OCI-LY3 (cell line): ENCODE data around the gene MDH1B.
A peak's percentile ranks its signal among the peaks of the same experiment; 100 is the strongest.
"Not testable (repeated sequence)": the region's sequence is repeated elsewhere in the genome, so short reads cannot be mapped to it uniquely, and the experiment has no call there.

Source experiments
- H2AFZ ChIP-seq: fragments of 200-600, 300-600 bp; shearing (Covaris generic); 2 replicates; pipeline ENCODE4 v1.6.0; 2014; ENCODE audit warnings: antibody characterized with exemption, low read depth, low read length
- H3K27ac ChIP-seq: fragments of 200-600, 300-600 bp; sonication (generic); 2 replicates; pipeline ENCODE4 v1.5.1; 2014; ENCODE audit warnings: mild to moderate bottlenecking, low read length, moderate library complexity, mixed read lengths
- H3K27me3 ChIP-seq: fragments of 200-600, 300-600 bp; sonication (generic); 2 replicates; pipeline ENCODE4 v1.6.1; 2014; ENCODE audit warnings: low read depth, low read length, mixed read lengths
- H3K36me3 ChIP-seq: fragments of 200-600, 300-600 bp; sonication (generic); replicated peaks from 2 replicates; pipeline ENCODE3; 2014; ENCODE audit warnings: low read depth, low read length, mixed read lengths
- H3K4me1 ChIP-seq: fragments of 300-600, 200-600 bp; sonication (generic); 2 replicates; pipeline ENCODE4 v1.6.1; 2014; ENCODE audit warnings: low read length, mixed read lengths
- H3K4me2 ChIP-seq: fragments of 200-600, 300-600 bp; sonication (generic); 2 replicates; pipeline ENCODE4 v1.6.1; 2014; ENCODE audit warnings: low read length, mixed read lengths
- H3K4me3 ChIP-seq: fragments of 300-600, 200-600 bp; sonication (generic); 2 replicates; pipeline ENCODE4 v1.5.1; 2014; ENCODE audit warnings: antibody characterized with exemption, mild to moderate bottlenecking, low read length, moderate library complexity
- H3K79me2 ChIP-seq: fragments of 300-600, 200-600 bp; shearing (Covaris generic); 2 replicates; pipeline ENCODE4 v1.6.1; 2014; ENCODE audit warnings: mild to moderate bottlenecking, low read length, mixed read lengths
- H3K9ac ChIP-seq: fragments of 300-600, 200-600 bp; shearing (Covaris generic); 2 replicates; pipeline ENCODE4 v1.6.0; 2014; ENCODE audit warnings: mild to moderate bottlenecking, low read length, moderate library complexity
- H3K9me3 ChIP-seq: fragments of 200-600, 300-600 bp; shearing (Covaris generic); 2 replicates; pipeline ENCODE4 v1.6.1; 2014; ENCODE audit warnings: low read length, mixed read lengths; ENCODE audit not compliant: insufficient read depth
- H4K20me1 ChIP-seq: fragments of 200-600, 300-600 bp; sonication (generic); 2 replicates; pipeline ENCODE4 v1.6.1; 2016; ENCODE audit warnings: low read length, mixed read lengths; ENCODE audit not compliant: insufficient read depth
- EZH2phosphoT487 ChIP-seq: fragments of 200-600 bp; shearing (Covaris generic); IDR thresholded peaks from 2 replicates; pipeline ENCODE4 v1.6.1; 2018; ENCODE audit warnings: antibody characterized with exemption, mixed run types, low read depth
- TF ChIP-seq, protein P1 (sequence below): fragments of 200-600, 300-600 bp; sonication (generic); IDR thresholded peaks from 2 replicates; pipeline ENCODE4 v1.5.1; 2014; ENCODE audit warnings: antibody characterized with exemption, low read length, low read depth

The MDH1B gene

DNA sequence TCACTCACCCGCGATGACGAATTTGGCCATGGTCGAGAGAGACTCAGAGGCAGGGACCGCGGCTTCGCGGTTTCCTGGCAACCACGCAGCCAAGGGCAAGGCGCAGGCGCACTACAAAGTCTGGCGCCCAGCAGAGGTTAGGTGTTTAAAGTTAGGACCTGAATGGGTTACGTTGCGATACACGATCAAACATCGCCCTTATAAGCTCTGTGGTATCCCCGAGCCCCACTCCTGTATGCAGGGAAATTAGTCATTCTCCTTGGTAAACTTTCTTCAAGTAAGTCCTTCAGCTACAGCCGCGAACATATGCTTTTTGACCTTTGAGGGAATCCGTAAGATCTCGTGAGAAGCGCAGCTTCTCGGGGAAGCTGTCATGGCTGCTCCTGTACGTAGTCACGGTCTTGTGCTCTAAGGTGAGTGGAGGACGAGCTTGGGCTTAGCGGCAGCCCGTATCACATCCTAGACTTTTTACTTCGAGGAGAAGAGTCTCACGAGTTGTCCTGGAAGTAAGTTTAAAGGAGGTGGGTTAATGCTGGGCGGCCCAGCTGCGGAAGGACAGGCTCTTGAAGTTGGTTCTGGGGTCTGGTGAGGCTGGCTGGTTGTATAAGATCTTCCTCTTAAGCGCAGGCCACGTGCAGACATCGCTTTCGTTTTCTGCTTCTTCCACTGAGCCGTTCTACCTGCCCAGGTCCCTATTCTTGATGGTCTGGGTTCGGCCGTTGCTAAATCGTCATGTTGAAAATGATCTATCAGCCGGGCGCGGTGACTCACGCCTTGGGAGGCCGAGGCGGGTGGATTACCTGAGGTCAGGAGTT, at the start of gene MDH1B, which contains the start of gene FASTKD2:
Gene MDH1B (minus strand): TSS at position 87 of the 815 bp plus-strand sequence. CDS start 57 bp downstream, at position 30.
Gene FASTKD2 (plus strand): TSS at position 365 of the 815 bp plus-strand sequence. CDS start 1,088 bp downstream, outside the sequence.
- H3K4me1 ChIP-seq, result peaks cover 19% of the 10 kb centered on the region
- H3K9ac ChIP-seq, result peak within 1 kb of the TSS; percentile 90
- peak within 1 kb of the TSS; percentile 99 for H3K4me3 ChIP-seq
- peak within 1 kb of the TSS; percentile 91 for H3K4me2 ChIP-seq
- no peaks in the 10 kb centered on the region for H3K9me3 ChIP-seq
- peaks cover 17% of the 10 kb centered on the region for H3K36me3 ChIP-seq
- peaks cover 34% of the 10 kb centered on the region for H3K79me2 ChIP-seq
- TF ChIP-seq EZH2phosphoT487, result no peak
- TF ChIP-seq, protein P1, sequence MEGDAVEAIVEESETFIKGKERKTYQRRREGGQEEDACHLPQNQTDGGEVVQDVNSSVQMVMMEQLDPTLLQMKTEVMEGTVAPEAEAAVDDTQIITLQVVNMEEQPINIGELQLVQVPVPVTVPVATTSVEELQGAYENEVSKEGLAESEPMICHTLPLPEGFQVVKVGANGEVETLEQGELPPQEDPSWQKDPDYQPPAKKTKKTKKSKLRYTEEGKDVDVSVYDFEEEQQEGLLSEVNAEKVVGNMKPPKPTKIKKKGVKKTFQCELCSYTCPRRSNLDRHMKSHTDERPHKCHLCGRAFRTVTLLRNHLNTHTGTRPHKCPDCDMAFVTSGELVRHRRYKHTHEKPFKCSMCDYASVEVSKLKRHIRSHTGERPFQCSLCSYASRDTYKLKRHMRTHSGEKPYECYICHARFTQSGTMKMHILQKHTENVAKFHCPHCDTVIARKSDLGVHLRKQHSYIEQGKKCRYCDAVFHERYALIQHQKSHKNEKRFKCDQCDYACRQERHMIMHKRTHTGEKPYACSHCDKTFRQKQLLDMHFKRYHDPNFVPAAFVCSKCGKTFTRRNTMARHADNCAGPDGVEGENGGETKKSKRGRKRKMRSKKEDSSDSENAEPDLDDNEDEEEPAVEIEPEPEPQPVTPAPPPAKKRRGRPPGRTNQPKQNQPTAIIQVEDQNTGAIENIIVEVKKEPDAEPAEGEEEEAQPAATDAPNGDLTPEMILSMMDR, result no peak
- H4K20me1 ChIP-seq, result no peaks in the 10 kb centered on the region
- peak within 1 kb of the TSS; percentile 100 for H2AFZ ChIP-seq
- peaks cover 13% of the 10 kb centered on the region; the same call in 1 of the 2 replicates for H3K27me3 ChIP-seq
- peak within 1 kb of the TSS; percentile 74 for H3K27ac ChIP-seq

DNA sequence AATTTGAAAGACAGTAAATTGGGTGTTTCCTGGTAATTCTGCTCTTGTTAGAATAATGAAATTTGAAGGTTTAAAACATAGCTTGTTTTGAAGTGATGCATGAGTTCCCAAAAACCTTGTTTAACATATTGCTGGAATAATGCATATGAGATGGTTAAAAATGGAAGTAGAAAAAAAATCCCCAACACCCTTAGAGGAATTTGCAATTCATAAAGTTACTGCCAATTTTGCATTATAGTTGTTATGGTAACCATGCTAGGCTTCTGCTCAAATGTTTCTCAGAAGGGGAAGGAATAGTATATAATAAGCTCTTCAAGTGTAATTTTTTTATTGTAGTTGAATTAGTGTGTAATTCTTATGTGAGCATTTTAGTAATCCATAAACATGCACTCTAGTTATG, 49.4 kb upstream of the MDH1B start:
- Histone ChIP-seq H4K20me1 (no peaks in the 10 kb centered on the region), H2AFZ (no peak overlapping the region), H3K9ac (no peak overlapping the region), H3K27me3 (no peaks in the 10 kb centered on the region), H3K4me3 (no peak overlapping the region), H3K79me2 (no peaks in the 10 kb centered on the region), H3K36me3 (peaks cover 5% of the 10 kb centered on the region), H3K9me3 (peaks cover 9% of the 10 kb centered on the region), H3K4me1 (peaks cover 18% of the 10 kb centered on the region), H3K27ac (no peak overlapping the region), H3K4me2 (peak overlapping the region; percentile 33)
- no peak for TF ChIP-seq EZH2phosphoT487
- TF ChIP-seq, protein P1, result no peak

DNA sequence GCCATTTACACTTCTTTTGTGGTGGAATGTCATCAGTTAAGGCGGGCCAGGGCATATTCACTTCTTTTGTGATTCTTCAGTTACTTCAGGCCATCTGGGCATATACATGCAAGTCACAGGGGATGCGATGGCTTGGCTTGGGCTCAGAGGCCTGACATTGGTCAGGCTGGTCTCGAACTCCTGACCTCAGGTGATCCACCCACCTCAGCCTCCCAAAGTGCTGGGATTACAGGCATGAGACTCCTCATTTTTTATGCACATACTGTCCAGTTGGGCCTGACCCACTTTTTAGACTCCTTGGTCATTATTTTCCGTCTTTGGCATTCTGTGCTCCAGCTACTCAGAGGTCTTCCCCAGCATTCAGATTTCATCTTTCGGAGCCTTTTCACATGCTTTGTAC, 47.3 kb upstream of the MDH1B start:
- not testable (repeated sequence) for H4K20me1 ChIP-seq, H3K27me3 ChIP-seq, H3K9me3 ChIP-seq, H2AFZ ChIP-seq, H3K36me3 ChIP-seq, H3K27ac ChIP-seq, H3K4me2 ChIP-seq, H3K79me2 ChIP-seq, H3K9ac ChIP-seq, H3K4me3 ChIP-seq
- H3K4me1 ChIP-seq, result peaks cover 18% of the 10 kb centered on the region

DNA sequence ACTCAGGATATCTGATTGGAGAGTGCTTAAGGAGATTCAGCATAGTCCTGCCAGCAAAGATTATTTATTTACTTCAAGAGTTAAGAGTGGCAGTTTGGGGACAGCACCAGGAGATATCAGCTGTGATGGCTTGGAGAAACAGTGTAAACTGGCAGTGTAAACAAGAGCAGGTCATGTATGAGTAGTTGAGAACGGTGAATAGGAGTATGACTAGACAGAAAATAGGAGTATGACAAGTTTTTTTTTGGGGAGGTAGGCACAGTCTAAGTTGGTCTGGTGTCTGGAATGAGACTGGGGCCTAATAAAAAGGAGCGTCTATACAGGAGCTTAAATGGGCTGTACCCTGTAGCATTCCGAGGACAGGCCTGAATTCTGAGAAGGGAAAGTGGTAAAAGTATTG, 42.5 kb upstream of the MDH1B start:
- H2AFZ ChIP-seq, H3K9ac ChIP-seq, H3K27me3 ChIP-seq, H4K20me1 ChIP-seq, H3K36me3 ChIP-seq, H3K79me2 ChIP-seq, H3K9me3 ChIP-seq, H3K4me2 ChIP-seq, H3K27ac ChIP-seq, H3K4me1 ChIP-seq, H3K4me3 ChIP-seq: not testable (repeated sequence)

DNA sequence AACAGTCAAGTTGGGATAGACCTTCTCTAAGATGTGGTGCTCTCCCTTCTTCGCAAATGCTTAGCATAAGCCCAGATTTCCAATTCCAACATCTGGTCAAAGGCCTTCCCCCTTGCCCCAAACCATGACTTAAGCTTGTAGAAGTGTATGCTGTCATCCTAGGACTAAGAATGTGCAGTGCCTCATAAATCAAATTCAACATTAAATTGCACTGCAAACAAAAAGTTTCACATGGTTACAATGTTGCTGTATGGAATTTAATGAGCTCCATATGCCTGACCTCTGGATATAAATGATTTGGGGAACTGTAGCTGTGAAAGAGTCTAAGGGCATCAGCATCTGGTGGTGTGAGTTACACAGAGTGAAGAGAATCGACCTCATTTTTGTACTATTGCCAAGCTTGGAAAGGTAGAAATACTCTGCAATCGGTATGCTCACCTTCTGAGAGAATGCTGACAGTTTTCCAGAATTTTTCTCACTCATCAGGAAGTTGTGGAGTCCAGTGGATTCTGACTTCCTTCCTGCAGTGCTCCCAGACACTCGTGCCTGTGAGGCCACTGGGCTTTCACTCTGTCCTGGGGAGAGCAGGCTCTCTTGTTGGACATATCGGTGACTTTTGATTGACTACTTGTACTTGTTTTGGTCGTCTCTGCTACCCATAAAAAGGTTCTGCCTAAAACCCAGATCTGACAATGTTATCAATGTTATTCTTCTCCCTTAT, 40.9 kb upstream of the MDH1B start:
- H3K27ac ChIP-seq, result no peak overlapping the region
- TF ChIP-seq EZH2phosphoT487, result no peak
- TF ChIP-seq, protein P1, result no peak
- no peak overlapping the region for H3K9ac ChIP-seq

More for the DNA sequence above, 40.9 kb upstream of the MDH1B start:
- Histone ChIP-seq H3K4me2 (no peak overlapping the region), H3K79me2 (no peaks in the 10 kb centered on the region), H3K36me3 (no peaks in the 10 kb centered on the region), H3K4me1 (peaks cover 7% of the 10 kb centered on the region), H3K9me3 (no peaks in the 10 kb centered on the region), H3K4me3 (no peak overlapping the region), H2AFZ (no peak overlapping the region), H3K27me3 (no peaks in the 10 kb centered on the region), H4K20me1 (no peaks in the 10 kb centered on the region)
